ENCODE data around the gene GAREM1. TPM values are rescaled to one million over a fixed set of nuclear protein-coding genes. Genes with fewer than 3 reads are reported as not detected.

Gene GAREM1
- total and polyA plus RNA-seq, 4 donors: 1.5 to 7.5 (median 2.0) TPM

GRCh38 chr18:32295604-32296003 is 175.1 kb downstream of the GAREM1 start:
- DNase-seq (ENCODE audit: low spot score): no peak
- whole genome bisulfite sequencing: 80% methylated on average over 3 of the region's 3 CpGs
- Histone ChIP-seq H3K27me3 (ENCODE audit: control insufficient read depth in 4 of 4, insufficient read depth in 4 of 4, low read length in 3 of 4) (no peaks in the 10 kb centered on the region), H3K27ac (ENCODE audit: low read depth in 1 of 2, low read length in 2 of 2) (no peak overlapping the region), H3K4me3 (ENCODE audit: low read depth in 1 of 3, low read length in 3 of 3) (no peak overlapping the region), H3K9me3 (ENCODE audit: control insufficient read depth in 4 of 4, low read length in 3 of 4) (no peaks in the 10 kb centered on the region), H3K9ac (ENCODE audit: low read depth in 1 of 2, low read length in 2 of 2) (no peak overlapping the region), H3K36me3 (ENCODE audit: control insufficient read depth in 4 of 4, insufficient read depth in 3 of 4, low read depth in 1 of 4, low read length in 3 of 4) (no peaks in the 10 kb centered on the region), H3K4me1 (ENCODE audit: control insufficient read depth in 4 of 4, insufficient read depth in 4 of 4, low read length in 3 of 4) (peaks cover 0 to 1% (median 0%) of the 10 kb centered on the region in 4 donors)
- TF ChIP-seq SP1 (IDR thresholded peaks at IDR 0.05) (no peak), CTCF (IDR thresholded peaks at IDR 0.05; ENCODE audit: low read depth, low read length, missing input control) (no peak), FOXA1 (IDR thresholded peaks at IDR 0.05) (no peak), ZBTB33 (IDR thresholded peaks at IDR 0.05) (no peak), MAX (IDR thresholded peaks at IDR 0.05) (no peak), RXRA (IDR thresholded peaks at IDR 0.05) (no peak), ATF3 (IDR thresholded peaks at IDR 0.05) (no peak), TAF1 (conservative IDR thresholded peaks at IDR 0.05) (no peak), HNF4A (conservative IDR thresholded peaks at IDR 0.05) (no peak), REST (IDR thresholded peaks at IDR 0.05) (no peak), HNF4G (IDR thresholded peaks at IDR 0.05) (no peak), EGR1 (IDR thresholded peaks at IDR 0.05; ENCODE audit: low read depth in 2 of 2) (no peak)

GRCh38 chr18:32293107-32293506 is 177.6 kb downstream of the GAREM1 start:
- H3K9me3 ChIP-seq (ENCODE audit: control insufficient read depth in 4 of 4, low read length in 3 of 4): no peaks in the 10 kb centered on the region
- H3K36me3 ChIP-seq (ENCODE audit: control insufficient read depth in 4 of 4, insufficient read depth in 3 of 4, low read depth in 1 of 4, low read length in 3 of 4): no peaks in the 10 kb centered on the region
- H3K27me3 ChIP-seq (ENCODE audit: control insufficient read depth in 4 of 4, insufficient read depth in 4 of 4, low read length in 3 of 4): no peaks in the 10 kb centered on the region
- DNase-seq (ENCODE audit: low spot score): no peak
- H3K4me3 ChIP-seq (ENCODE audit: low read depth in 1 of 3, low read length in 3 of 3): no peak overlapping the region
- no peaks in the 10 kb centered on the region for H3K4me1 ChIP-seq (ENCODE audit: control insufficient read depth in 4 of 4, insufficient read depth in 4 of 4, low read length in 3 of 4)
- no peak overlapping the region for H3K27ac ChIP-seq (ENCODE audit: low read depth in 1 of 2, low read length in 2 of 2)
- H3K9ac ChIP-seq (ENCODE audit: low read depth in 1 of 2, low read length in 2 of 2): no peak overlapping the region
- 93% methylated on average over 2 of the region's 2 CpGs for WGBS
- no peak for TF ChIP-seq HNF4A (conservative IDR thresholded peaks at IDR 0.05)
- TF ChIP-seq RXRA (IDR thresholded peaks at IDR 0.05): no peak
- TF ChIP-seq JUND (IDR thresholded peaks at IDR 0.05): no peak
- no peak for TF ChIP-seq REST (IDR thresholded peaks at IDR 0.05)
- TF ChIP-seq FOXA1 (IDR thresholded peaks at IDR 0.05): no peak
- TF ChIP-seq ATF3 (IDR thresholded peaks at IDR 0.05): no peak
- TF ChIP-seq HNF4G (IDR thresholded peaks at IDR 0.05): no peak
- TF ChIP-seq EGR1 (IDR thresholded peaks at IDR 0.05; ENCODE audit: low read depth in 2 of 2): no peak
- no peak for TF ChIP-seq RAD21 (IDR thresholded peaks at IDR 0.05)
- no peak for TF ChIP-seq GABPA (IDR thresholded peaks at IDR 0.05 in 1 of 2, conservative IDR thresholded peaks at IDR 0.05 in 1 of 2)
- TF ChIP-seq ZBTB33 (IDR thresholded peaks at IDR 0.05): no peak
